HepG2 (cell line): ENCODE data around the gene ZNF813. TPM values are rescaled to one million over a fixed set of nuclear protein-coding genes. Genes with fewer than 3 reads are reported as not detected.

Experiments
- KMT2B ChIP-seq: IDR thresholded peaks from 2 replicates; pipeline ENCODE4 v1.6.1; 2016; ENCODE audit warnings: missing genetic modification reagents, missing compliant biosample characterization
- MTA3 ChIP-seq: sonication (generic); formaldehyde crosslinking; IDR thresholded peaks from 2 replicates; pipeline ENCODE4 v1.4.0; 2020; ENCODE audit warnings: missing genetic modification reagents
- NR1H2 ChIP-seq: sonication (generic); formaldehyde crosslinking; IDR thresholded peaks from 2 replicates; pipeline ENCODE4 v1.8.1; 2022; ENCODE audit warnings: low read depth, missing genetic modification reagents, borderline replicate concordance
- PREB ChIP-seq: sonication (generic); formaldehyde crosslinking; IDR thresholded peaks from 2 replicates; pipeline ENCODE4 v1.4.0; 2020; ENCODE audit warnings: missing genetic modification reagents
- SIN3B ChIP-seq: fragments of 150-350 bp; IDR thresholded peaks from 2 replicates; pipeline ENCODE4 v1.6.1; 2014; ENCODE audit warnings: low read length
- SP5 ChIP-seq: IDR thresholded peaks from 2 replicates; pipeline ENCODE4 v1.6.1; 2016; ENCODE audit warnings: low read depth, borderline replicate concordance
- ZBTB33 ChIP-seq: sonication (generic); formaldehyde crosslinking; IDR thresholded peaks from 2 replicates; pipeline ENCODE4 v1.4.0; 2020; ENCODE audit warnings: missing genetic modification reagents
- ZBTB7A ChIP-seq: sonication (generic); formaldehyde crosslinking; IDR thresholded peaks from 2 replicates; pipeline ENCODE4 v1.8.0; 2022; ENCODE audit warnings: mild to moderate bottlenecking, missing genetic modification reagents
- ZNF282 ChIP-seq: fragments of 450-650 bp; IDR thresholded peaks from 2 replicates; pipeline ENCODE4 v1.6.1; 2018; ENCODE audit not compliant: partially characterized antibody
- polyA plus RNA-seq, 8 experiments: library from polyadenylated mRNA; depleted of rRNA in 3 of 8; stranded (reverse) in 7 of 8; unstranded in 1 of 8; fragments of >200 nt; fragmentation: Illumina TruSeq in 4 of 8; extraction: Trizol in 4 of 8; gene quantifications; 2 replicates each; pipeline versions ENCODE4 v1.2.1 to v1.2.3, GENCODE V29; 2011 to 2016; ENCODE audit warnings: low read depth in 4 of 8, missing spikeins in 1 of 8, mixed read lengths in 1 of 8; ENCODE audit not compliant: insufficient read depth in 1 of 8
- total RNA-seq, 5 experiments: library from RNA; depleted of rRNA; stranded (reverse); fragments of >200 nt; fragmentation: Illumina TruSeq; extraction: Trizol; gene quantifications; 2 replicates each; pipeline ENCODE4 v1.2.3, GENCODE V29; 2016; ENCODE audit warnings: low read depth in 1 of 5
- TF ChIP-seq, protein P1 (sequence below): sonication (generic); formaldehyde crosslinking; IDR thresholded peaks from 2 replicates; pipeline ENCODE4 v1.4.0; 2020; ENCODE audit warnings: missing genetic modification reagents, borderline replicate concordance
- TF ChIP-seq, protein P2 (sequence below): sonication (generic); formaldehyde crosslinking; IDR thresholded peaks from 2 replicates; pipeline ENCODE4 v1.4.0; 2020; ENCODE audit warnings: missing genetic modification reagents
- TF ChIP-seq, protein P3 (sequence below), 2 experiments: fragments of 450-650 bp in 1 of 2; sonication (generic) in 1 of 2; formaldehyde crosslinking; IDR thresholded peaks; 2 replicates each; pipeline versions ENCODE4 v1.5.0 to v1.8.0; 2020 to 2022; ENCODE audit warnings: mild to moderate bottlenecking in 1 of 2, missing genetic modification reagents in 1 of 2
- TF ChIP-seq, protein P4 (sequence below): sonication (generic); formaldehyde crosslinking; IDR thresholded peaks from 2 replicates; pipeline ENCODE4 v1.5.0; 2020; ENCODE audit warnings: mild to moderate bottlenecking, missing genetic modification reagents

The ZNF813 gene
- total and polyA plus RNA-seq, 2 of the 13 experiments (the other 11 are each of a cell fraction or from before 2014, with no cell fraction given): 2.1 to 8.9 TPM

DNA sequence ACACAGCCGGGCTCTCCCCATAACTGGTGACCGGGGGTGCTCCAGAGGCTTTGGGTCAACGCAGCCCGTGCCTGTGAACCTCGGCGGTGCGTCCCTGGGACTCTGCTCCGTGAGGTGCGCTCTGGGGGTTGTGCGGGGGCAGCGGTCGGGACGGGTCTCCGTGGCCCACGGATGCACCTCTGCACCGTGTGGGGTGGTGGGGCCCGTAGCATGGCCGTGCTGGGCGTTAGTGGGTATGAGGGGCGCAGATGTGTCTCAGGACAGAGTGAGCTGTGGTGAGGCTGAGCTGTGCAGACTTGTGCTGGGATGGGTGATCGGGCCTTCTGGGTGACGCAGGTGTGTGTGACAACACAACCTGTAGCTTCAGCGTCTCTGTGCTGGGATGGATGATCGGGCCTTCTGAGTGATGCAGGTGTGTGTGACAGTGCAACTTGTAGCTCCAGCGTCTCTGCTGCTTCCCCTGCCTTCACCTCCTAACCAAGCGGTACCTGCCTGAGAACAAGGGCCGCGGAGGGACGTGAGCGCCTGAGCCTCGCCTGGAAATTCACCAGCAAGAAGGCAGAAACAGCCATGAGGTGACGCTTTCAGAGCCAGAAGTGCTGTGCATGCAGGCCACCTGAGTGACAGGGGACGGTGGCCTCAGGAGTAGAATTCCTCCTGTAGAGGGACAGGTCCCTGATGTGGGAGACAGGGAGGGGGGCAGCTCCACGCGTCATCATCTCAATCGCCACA, 71.0 kb downstream of the ZNF813 start (continued):
- TF ChIP-seq, protein P1, sequence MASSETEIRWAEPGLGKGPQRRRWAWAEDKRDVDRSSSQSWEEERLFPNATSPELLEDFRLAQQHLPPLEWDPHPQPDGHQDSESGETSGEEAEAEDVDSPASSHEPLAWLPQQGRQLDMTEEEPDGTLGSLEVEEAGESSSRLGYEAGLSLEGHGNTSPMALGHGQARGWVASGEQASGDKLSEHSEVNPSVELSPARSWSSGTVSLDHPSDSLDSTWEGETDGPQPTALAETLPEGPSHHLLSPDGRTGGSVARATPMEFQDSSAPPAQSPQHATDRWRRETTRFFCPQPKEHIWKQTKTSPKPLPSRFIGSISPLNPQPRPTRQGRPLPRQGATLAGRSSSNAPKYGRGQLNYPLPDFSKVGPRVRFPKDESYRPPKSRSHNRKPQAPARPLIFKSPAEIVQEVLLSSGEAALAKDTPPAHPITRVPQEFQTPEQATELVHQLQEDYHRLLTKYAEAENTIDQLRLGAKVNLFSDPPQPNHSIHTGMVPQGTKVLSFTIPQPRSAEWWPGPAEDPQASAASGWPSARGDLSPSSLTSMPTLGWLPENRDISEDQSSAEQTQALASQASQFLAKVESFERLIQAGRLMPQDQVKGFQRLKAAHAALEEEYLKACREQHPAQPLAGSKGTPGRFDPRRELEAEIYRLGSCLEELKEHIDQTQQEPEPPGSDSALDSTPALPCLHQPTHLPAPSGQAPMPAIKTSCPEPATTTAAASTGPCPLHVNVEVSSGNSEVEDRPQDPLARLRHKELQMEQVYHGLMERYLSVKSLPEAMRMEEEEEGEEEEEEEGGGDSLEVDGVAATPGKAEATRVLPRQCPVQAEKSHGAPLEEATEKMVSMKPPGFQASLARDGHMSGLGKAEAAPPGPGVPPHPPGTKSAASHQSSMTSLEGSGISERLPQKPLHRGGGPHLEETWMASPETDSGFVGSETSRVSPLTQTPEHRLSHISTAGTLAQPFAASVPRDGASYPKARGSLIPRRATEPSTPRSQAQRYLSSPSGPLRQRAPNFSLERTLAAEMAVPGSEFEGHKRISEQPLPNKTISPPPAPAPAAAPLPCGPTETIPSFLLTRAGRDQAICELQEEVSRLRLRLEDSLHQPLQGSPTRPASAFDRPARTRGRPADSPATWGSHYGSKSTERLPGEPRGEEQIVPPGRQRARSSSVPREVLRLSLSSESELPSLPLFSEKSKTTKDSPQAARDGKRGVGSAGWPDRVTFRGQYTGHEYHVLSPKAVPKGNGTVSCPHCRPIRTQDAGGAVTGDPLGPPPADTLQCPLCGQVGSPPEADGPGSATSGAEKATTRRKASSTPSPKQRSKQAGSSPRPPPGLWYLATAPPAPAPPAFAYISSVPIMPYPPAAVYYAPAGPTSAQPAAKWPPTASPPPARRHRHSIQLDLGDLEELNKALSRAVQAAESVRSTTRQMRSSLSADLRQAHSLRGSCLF: no peak
- TF ChIP-seq SP5 (CRISPR knock-in tag) (no peak), ZBTB33 (CRISPR knock-in tag) (no peak), NR1H2 (0 out of 2 replicates have a peak, but pooled peaks have one; percentile 32), KMT2B (CRISPR knock-in tag) (no peak), MTA3 (CRISPR knock-in tag) (no peak), SIN3B (no peak), PREB (CRISPR knock-in tag) (no peak), ZNF282 (no peak), ZBTB7A (CRISPR knock-in tag) (no peak)
- TF ChIP-seq, protein P2, sequence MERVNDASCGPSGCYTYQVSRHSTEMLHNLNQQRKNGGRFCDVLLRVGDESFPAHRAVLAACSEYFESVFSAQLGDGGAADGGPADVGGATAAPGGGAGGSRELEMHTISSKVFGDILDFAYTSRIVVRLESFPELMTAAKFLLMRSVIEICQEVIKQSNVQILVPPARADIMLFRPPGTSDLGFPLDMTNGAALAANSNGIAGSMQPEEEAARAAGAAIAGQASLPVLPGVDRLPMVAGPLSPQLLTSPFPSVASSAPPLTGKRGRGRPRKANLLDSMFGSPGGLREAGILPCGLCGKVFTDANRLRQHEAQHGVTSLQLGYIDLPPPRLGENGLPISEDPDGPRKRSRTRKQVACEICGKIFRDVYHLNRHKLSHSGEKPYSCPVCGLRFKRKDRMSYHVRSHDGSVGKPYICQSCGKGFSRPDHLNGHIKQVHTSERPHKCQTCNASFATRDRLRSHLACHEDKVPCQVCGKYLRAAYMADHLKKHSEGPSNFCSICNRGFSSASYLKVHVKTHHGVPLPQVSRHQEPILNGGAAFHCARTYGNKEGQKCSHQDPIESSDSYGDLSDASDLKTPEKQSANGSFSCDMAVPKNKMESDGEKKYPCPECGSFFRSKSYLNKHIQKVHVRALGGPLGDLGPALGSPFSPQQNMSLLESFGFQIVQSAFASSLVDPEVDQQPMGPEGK (CRISPR knock-in tag): no peak
- TF ChIP-seq, protein P3, sequence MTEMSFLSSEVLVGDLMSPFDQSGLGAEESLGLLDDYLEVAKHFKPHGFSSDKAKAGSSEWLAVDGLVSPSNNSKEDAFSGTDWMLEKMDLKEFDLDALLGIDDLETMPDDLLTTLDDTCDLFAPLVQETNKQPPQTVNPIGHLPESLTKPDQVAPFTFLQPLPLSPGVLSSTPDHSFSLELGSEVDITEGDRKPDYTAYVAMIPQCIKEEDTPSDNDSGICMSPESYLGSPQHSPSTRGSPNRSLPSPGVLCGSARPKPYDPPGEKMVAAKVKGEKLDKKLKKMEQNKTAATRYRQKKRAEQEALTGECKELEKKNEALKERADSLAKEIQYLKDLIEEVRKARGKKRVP (CRISPR knock-in tag; IDR thresholded peaks at IDR 0.05): no peak
- TF ChIP-seq, protein P4, sequence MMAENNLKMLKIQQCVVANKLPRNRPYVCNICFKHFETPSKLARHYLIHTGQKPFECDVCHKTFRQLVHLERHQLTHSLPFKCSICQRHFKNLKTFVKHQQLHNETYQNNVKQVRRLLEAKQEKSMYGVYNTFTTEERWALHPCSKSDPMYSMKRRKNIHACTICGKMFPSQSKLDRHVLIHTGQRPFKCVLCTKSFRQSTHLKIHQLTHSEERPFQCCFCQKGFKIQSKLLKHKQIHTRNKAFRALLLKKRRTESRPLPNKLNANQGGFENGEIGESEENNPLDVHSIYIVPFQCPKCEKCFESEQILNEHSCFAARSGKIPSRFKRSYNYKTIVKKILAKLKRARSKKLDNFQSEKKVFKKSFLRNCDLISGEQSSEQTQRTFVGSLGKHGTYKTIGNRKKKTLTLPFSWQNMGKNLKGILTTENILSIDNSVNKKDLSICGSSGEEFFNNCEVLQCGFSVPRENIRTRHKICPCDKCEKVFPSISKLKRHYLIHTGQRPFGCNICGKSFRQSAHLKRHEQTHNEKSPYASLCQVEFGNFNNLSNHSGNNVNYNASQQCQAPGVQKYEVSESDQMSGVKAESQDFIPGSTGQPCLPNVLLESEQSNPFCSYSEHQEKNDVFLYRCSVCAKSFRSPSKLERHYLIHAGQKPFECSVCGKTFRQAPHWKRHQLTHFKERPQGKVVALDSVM (CRISPR knock-in tag): no peak
